ENCODE data around the gene ALG5.

GRCh38 chr13:37014609-37015008 is 15.5 kb upstream of the ALG5 start:
- no peak for TF ChIP-seq CTCF (conservative IDR thresholded peaks at IDR 0.05; ENCODE audit: low read depth, low read length)
- TF ChIP-seq USF2 (IDR thresholded peaks at IDR 0.05; ENCODE audit: low read depth, low read length) = no peak
- no peak for TF ChIP-seq RAD21 (IDR thresholded peaks at IDR 0.05; ENCODE audit: low read length)
- TF ChIP-seq POLR2A (IDR thresholded peaks at IDR 0.05; ENCODE audit: low read depth, low read length) = no peak
- no peak for TF ChIP-seq SMC3 (IDR thresholded peaks at IDR 0.05; ENCODE audit: low read depth, low read length)
- TF ChIP-seq MAZ (IDR thresholded peaks at IDR 0.05; ENCODE audit: borderline replicate concordance, low read depth, low read length) = no peak
- no peak for TF ChIP-seq BHLHE40 (IDR thresholded peaks at IDR 0.05; ENCODE audit: low read depth, low read length)
- peak; percentile 44; the same call in 1 of the 2 replicates for TF ChIP-seq CEBPB (IDR thresholded peaks at IDR 0.05; ENCODE audit: low read depth, low read length)
- no peak for TF ChIP-seq ELK1 (IDR thresholded peaks at IDR 0.05; ENCODE audit: borderline replicate concordance, low read depth, low read length)
- no peak for TF ChIP-seq RCOR1 (IDR thresholded peaks at IDR 0.05; ENCODE audit: insufficient replicate concordance, low read length)
- no peak for TF ChIP-seq MAFK (IDR thresholded peaks at IDR 0.05; ENCODE audit: low read depth, low read length)

Measured in IMR-90 (cell line).